ENCODE measurements around the gene CBL.
"Not testable (repeated sequence)": the region's sequence is repeated elsewhere in the genome, so short reads cannot be mapped to it uniquely, and the experiment has no call there.

Gene CBL

GRCh38 chr11:119209186-119209585 lies 3.0 kb downstream of the CBL start:
- no peak for DNase-seq (ENCODE audit: low read depth in 2 of 2)

GRCh38 chr11:119210050-119210449 lies 3.9 kb downstream of the CBL start:
- no peak for DNase-seq (ENCODE audit: low read depth in 2 of 2)

- no peak for DNase-seq (ENCODE audit: low read depth in 2 of 2)
Measured at GRCh38 chr11:119218141-119218878, 12.2 kb downstream of the CBL start.

GRCh38 chr11:119222308-119222707 lies 16.2 kb downstream of the CBL start:
- DNase-seq (ENCODE audit: low read depth in 2 of 2) = no peak

- DNase-seq (ENCODE audit: low read depth in 2 of 2) = no peak
Measured at GRCh38 chr11:119222891-119223290, 16.8 kb downstream of the CBL start.

GRCh38 chr11:119223856-119224255 lies 17.7 kb downstream of the CBL start:
- DNase-seq (ENCODE audit: low read depth in 2 of 2) = no peak

- DNase-seq (ENCODE audit: low read depth in 2 of 2) = not testable (repeated sequence)
Measured at GRCh38 chr11:119228535-119229287, 22.6 kb downstream of the CBL start.

DNA sequence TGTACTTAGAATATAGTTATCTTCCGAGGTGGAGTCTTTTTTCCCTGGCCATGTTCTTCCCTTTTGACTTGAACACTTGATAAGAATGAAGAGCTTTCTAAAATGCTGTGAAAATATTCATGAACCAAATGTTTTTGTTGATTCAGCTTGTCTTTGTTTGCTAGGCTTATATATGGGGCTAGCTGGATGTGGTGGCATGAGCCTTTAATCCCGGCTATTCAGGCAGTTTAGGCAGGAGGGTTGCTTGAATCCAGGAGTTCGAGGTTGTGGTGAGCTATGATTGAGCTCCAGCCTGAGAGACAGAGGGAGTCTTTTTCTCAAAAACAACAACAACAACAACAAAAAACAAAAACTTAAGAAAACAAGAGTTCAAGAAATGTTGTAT lies 23.1 kb downstream of the CBL start:
- DNase-seq (ENCODE audit: low read depth in 2 of 2) = no peak

GRCh38 chr11:119229741-119230140 lies 23.6 kb downstream of the CBL start:
- DNase-seq (ENCODE audit: low read depth in 2 of 2) = no peak

GRCh38 chr11:119236490-119236889 lies 30.4 kb downstream of the CBL start:
- no peak for DNase-seq (ENCODE audit: low read depth in 2 of 2)

DNA sequence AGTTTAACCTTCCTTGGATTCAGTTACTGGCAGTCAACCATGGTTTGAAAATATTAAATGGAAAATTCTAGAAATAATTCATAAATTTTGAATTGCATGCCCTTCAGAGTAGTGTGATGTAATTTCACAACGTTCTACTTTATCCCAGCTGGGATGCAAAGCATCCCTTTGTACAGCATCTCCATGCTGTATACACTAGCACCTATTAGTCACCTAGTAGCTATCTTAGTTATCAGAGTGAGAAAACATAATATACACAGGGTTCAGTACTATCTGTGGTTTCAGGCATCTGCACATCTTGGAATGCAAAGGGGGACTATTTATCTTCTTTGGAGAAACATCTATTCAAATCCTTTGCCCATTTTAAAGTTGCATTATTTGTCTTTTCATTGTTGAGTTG lies 30.8 kb downstream of the CBL start:
- no peak for DNase-seq (ENCODE audit: low read depth in 2 of 2)

DNA sequence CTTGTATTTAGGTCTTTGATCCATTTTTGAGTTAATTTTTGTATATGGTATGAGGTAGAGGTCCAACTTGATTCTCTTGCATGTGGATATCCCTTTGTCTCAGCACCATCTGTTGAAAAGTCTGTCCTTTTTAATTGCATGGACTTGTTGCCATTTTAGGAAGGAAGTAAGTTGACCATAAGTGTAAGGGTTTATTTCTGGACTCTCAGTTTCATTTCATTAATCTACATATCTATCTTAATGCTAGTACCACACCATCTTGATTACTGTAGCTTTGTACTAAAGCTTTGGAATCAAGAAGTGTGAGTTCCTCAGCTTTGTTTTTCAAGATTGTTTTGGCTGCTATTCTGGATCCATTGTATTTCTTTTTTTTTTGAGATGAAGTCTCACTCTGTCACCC lies 31.4 kb downstream of the CBL start:
- no peak for DNase-seq (ENCODE audit: low read depth in 2 of 2)

- DNase-seq (ENCODE audit: low read depth in 2 of 2) = no peak
Measured at GRCh38 chr11:119248750-119249670, 42.9 kb downstream of the CBL start.

- DNase-seq (ENCODE audit: low read depth in 2 of 2) = no peak
Measured at GRCh38 chr11:119249671-119250010, 43.5 kb downstream of the CBL start.

- DNase-seq (ENCODE audit: low read depth in 2 of 2) = no peak
Measured at GRCh38 chr11:119251114-119251513, 45.0 kb downstream of the CBL start.

GRCh38 chr11:119254239-119254638 lies 48.1 kb downstream of the CBL start:
- peak; percentile 33 to 49 for DNase-seq (ENCODE audit: low read depth in 2 of 2)

- DNase-seq (ENCODE audit: low read depth in 2 of 2) = no peak
Measured at GRCh38 chr11:119258180-119258579, 52.0 kb downstream of the CBL start.

- no peak for DNase-seq (ENCODE audit: low read depth in 2 of 2)
Measured at GRCh38 chr11:119258983-119259382, 52.8 kb downstream of the CBL start.

DNA sequence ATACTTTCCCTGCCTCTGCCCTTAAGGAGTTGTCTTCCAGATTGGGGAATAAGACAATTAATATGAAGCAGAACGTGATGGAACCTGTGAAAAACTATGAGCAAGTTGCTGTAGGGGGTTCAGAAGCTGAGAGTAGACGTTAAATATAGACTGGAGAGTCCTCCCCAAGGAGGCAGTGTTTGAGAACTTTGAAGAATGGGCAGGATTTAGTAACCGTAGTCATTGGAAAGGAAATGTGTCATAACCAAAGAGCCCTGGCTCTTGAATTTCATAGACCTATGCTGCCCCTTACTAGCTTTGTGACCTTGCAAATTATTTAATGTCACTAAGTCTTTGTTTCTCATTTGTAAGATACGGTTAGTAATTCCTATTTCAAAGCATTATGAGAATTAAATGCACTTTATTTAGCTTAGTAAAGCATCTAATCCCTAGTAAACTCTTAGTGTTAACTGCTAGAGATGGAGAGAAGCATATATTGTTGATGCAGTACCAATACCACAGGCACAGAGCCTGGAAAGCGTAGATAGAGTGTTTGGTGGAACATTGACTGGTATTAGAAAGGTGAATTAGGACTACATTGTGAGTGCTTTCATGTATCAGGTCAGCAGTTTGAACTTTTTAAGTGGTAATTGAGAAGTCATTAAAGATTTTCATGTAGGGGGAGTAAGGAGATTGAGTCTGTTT lies 56.7 kb downstream of the CBL start:
- DNase-seq (ENCODE audit: low read depth in 2 of 2) = no peak

DNA sequence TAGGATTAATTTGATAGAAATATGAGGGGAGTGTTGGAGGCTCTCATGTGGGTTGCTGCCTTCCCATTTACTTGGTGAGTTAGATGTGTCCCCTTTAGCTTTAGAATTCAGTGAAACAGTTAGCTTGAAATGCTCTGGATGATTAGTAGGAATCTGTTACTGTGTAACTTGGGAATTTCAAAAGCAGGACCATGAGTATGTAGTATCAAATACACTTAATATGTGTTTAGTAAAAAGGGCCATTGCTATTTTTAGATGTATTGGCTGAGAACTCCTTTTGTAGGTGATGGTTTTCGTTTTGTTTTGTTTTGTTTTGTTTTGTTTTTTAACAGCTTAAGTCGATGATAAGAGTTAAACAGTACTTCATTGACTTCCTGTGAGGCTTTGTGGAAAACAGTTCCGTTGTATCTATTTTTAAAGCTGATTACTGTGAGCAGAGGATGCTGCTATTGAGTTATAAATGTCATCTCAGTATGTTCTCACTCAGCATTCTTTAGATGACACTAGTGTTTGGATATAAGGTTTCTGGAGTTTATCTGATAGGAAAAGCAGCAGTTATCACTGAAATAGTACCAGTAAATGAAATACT lies 57.3 kb downstream of the CBL start:
- DNase-seq (ENCODE audit: low read depth in 2 of 2) = no peak

DNA sequence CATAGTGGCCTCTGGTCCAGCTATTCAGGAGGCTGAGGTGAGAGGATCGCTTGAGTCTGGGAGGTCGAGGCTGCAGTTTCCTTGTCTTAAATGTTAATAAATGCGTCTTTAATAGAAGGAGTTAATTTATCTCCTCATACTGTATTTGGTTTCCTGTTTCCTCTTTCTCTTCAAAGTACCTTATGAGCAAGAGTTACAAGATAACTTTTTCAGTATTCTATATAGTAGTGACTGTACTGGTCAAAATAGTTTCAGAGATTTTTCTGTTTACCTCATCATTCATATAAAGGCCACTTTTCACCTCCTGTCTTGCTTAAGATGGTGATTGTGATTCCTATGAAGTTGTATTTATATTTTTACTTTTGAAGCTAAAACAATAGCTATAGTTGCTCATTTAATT lies 59.9 kb downstream of the CBL start:
- DNase-seq (ENCODE audit: low read depth in 2 of 2) = no peak

Measured in activated CD4-positive, alpha-beta T cell treated with anti-CD3 and anti-CD28 coated beads for 24 hours (primary cell).